HepG2 (cell line): Measurements from ENCODE around the gene TMED3. TPM values are rescaled to one million over a fixed set of nuclear protein-coding genes. Genes with fewer than 3 reads are reported as not detected.

ENCODE experiments used
- ATRX ChIP-seq: sonication (generic); formaldehyde crosslinking; IDR thresholded peaks from 2 replicates; pipeline ENCODE4 v1.4.0; 2020; ENCODE audit warnings: missing genetic modification reagents, borderline replicate concordance
- FOXK1 ChIP-seq: sonication (generic); formaldehyde crosslinking; IDR thresholded peaks from 2 replicates; pipeline ENCODE4 v1.4.0; 2020; ENCODE audit warnings: low read depth, missing genetic modification reagents, borderline replicate concordance
- WIZ ChIP-seq: sonication (generic); formaldehyde crosslinking; IDR thresholded peaks from 2 replicates; pipeline ENCODE4 v1.5.1; 2020; ENCODE audit warnings: mild to moderate bottlenecking, missing genetic modification reagents
- ZBTB44 ChIP-seq: sonication (generic); formaldehyde crosslinking; IDR thresholded peaks from 2 replicates; pipeline ENCODE4 v1.4.0; 2020; ENCODE audit warnings: missing genetic modification reagents
- ZFP41 ChIP-seq: sonication (generic); formaldehyde crosslinking; IDR thresholded peaks from 2 replicates; pipeline ENCODE4 v1.4.0; 2020; ENCODE audit warnings: mild to moderate bottlenecking, missing genetic modification reagents, borderline replicate concordance
- ZNF207 ChIP-seq: fragments of 450-650 bp; IDR thresholded peaks from 2 replicates; pipeline ENCODE4 v1.6.1; 2016; ENCODE audit warnings: antibody characterized with exemption, borderline replicate concordance
- ZNF24 ChIP-seq: fragments of 450-650 bp; IDR thresholded peaks from 2 replicates; pipeline ENCODE4 v1.6.1; 2017; ENCODE audit warnings: antibody characterized with exemption, mild to moderate bottlenecking
- polyA plus RNA-seq, 8 experiments: library from polyadenylated mRNA; depleted of rRNA in 3 of 8; stranded (reverse) in 7 of 8; unstranded in 1 of 8; fragments of >200 nt; fragmentation: Illumina TruSeq in 4 of 8; extraction: Trizol in 4 of 8; gene quantifications; 2 replicates each; pipeline versions ENCODE4 v1.2.1 to v1.2.3, GENCODE V29; 2011 to 2016; ENCODE audit warnings: low read depth in 4 of 8, missing spikeins in 1 of 8, mixed read lengths in 1 of 8; ENCODE audit not compliant: insufficient read depth in 1 of 8
- total RNA-seq, 5 experiments: library from RNA; depleted of rRNA; stranded (reverse); fragments of >200 nt; fragmentation: Illumina TruSeq; extraction: Trizol; gene quantifications; 2 replicates each; pipeline ENCODE4 v1.2.3, GENCODE V29; 2016; ENCODE audit warnings: low read depth in 1 of 5
- TF ChIP-seq, protein P1 (sequence below): IDR thresholded peaks from 2 replicates; pipeline ENCODE4 v1.4.0; 2020; ENCODE audit warnings: mild to moderate bottlenecking, missing genetic modification reagents
- TF ChIP-seq, protein P2 (sequence below): sonication (generic); formaldehyde crosslinking; IDR thresholded peaks from 2 replicates; pipeline ENCODE4 v1.5.1; 2020; ENCODE audit warnings: mild to moderate bottlenecking, missing genetic modification reagents, moderate library complexity
- TF ChIP-seq, protein P3 (sequence below): sonication (generic); formaldehyde crosslinking; IDR thresholded peaks from 2 replicates; pipeline ENCODE4 v1.4.0; 2020; ENCODE audit warnings: low read depth, mild to moderate bottlenecking, missing genetic modification reagents
- TF ChIP-seq, protein P4 (sequence below): sonication (generic); formaldehyde crosslinking; IDR thresholded peaks from 2 replicates; pipeline ENCODE4 v1.8.0; 2022; ENCODE audit warnings: mild to moderate bottlenecking, missing genetic modification reagents, moderate library complexity
- TF ChIP-seq, protein P5 (sequence below): sonication (generic); formaldehyde crosslinking; IDR thresholded peaks from 2 replicates; pipeline ENCODE4 v1.9.0; 2021; ENCODE audit warnings: missing genetic modification reagents, mild to moderate bottlenecking, borderline replicate concordance

TMED3 gene
- total and polyA plus RNA-seq, 2 of the 13 experiments (the other 11 are each of a cell fraction or from before 2014, with no cell fraction given), result 125 to 155 TPM

- TF ChIP-seq, protein P1, sequence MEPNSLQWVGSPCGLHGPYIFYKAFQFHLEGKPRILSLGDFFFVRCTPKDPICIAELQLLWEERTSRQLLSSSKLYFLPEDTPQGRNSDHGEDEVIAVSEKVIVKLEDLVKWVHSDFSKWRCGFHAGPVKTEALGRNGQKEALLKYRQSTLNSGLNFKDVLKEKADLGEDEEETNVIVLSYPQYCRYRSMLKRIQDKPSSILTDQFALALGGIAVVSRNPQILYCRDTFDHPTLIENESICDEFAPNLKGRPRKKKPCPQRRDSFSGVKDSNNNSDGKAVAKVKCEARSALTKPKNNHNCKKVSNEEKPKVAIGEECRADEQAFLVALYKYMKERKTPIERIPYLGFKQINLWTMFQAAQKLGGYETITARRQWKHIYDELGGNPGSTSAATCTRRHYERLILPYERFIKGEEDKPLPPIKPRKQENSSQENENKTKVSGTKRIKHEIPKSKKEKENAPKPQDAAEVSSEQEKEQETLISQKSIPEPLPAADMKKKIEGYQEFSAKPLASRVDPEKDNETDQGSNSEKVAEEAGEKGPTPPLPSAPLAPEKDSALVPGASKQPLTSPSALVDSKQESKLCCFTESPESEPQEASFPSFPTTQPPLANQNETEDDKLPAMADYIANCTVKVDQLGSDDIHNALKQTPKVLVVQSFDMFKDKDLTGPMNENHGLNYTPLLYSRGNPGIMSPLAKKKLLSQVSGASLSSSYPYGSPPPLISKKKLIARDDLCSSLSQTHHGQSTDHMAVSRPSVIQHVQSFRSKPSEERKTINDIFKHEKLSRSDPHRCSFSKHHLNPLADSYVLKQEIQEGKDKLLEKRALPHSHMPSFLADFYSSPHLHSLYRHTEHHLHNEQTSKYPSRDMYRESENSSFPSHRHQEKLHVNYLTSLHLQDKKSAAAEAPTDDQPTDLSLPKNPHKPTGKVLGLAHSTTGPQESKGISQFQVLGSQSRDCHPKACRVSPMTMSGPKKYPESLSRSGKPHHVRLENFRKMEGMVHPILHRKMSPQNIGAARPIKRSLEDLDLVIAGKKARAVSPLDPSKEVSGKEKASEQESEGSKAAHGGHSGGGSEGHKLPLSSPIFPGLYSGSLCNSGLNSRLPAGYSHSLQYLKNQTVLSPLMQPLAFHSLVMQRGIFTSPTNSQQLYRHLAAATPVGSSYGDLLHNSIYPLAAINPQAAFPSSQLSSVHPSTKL, result 0 out of 2 replicates have a peak, but pooled peaks have one; percentile 16
- TF ChIP-seq ZNF207, result no peak
- TF ChIP-seq FOXK1 (CRISPR knock-in tag), result peak; percentile 44; the same call in 1 of the 2 replicates
- TF ChIP-seq, protein P2, sequence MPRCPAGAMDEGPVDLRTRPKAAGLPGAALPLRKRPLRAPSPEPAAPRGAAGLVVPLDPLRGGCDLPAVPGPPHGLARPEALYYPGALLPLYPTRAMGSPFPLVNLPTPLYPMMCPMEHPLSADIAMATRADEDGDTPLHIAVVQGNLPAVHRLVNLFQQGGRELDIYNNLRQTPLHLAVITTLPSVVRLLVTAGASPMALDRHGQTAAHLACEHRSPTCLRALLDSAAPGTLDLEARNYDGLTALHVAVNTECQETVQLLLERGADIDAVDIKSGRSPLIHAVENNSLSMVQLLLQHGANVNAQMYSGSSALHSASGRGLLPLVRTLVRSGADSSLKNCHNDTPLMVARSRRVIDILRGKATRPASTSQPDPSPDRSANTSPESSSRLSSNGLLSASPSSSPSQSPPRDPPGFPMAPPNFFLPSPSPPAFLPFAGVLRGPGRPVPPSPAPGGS (CRISPR knock-in tag), result peak; percentile 39; the same call in 1 of the 2 replicates
- no peak for TF ChIP-seq ZNF24
- TF ChIP-seq, protein P3, sequence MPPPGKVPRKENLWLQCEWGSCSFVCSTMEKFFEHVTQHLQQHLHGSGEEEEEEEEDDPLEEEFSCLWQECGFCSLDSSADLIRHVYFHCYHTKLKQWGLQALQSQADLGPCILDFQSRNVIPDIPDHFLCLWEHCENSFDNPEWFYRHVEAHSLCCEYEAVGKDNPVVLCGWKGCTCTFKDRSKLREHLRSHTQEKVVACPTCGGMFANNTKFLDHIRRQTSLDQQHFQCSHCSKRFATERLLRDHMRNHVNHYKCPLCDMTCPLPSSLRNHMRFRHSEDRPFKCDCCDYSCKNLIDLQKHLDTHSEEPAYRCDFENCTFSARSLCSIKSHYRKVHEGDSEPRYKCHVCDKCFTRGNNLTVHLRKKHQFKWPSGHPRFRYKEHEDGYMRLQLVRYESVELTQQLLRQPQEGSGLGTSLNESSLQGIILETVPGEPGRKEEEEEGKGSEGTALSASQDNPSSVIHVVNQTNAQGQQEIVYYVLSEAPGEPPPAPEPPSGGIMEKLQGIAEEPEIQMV, result no peak
- TF ChIP-seq WIZ, result peak; percentile 87; the same call in 1 of the 2 replicates
- TF ChIP-seq, protein P4, sequence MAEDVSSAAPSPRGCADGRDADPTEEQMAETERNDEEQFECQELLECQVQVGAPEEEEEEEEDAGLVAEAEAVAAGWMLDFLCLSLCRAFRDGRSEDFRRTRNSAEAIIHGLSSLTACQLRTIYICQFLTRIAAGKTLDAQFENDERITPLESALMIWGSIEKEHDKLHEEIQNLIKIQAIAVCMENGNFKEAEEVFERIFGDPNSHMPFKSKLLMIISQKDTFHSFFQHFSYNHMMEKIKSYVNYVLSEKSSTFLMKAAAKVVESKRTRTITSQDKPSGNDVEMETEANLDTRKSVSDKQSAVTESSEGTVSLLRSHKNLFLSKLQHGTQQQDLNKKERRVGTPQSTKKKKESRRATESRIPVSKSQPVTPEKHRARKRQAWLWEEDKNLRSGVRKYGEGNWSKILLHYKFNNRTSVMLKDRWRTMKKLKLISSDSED (CRISPR knock-in tag), result no peak
- peak; percentile 74; the same call in 1 of the 2 replicates for TF ChIP-seq ZBTB44
- TF ChIP-seq, protein P5, sequence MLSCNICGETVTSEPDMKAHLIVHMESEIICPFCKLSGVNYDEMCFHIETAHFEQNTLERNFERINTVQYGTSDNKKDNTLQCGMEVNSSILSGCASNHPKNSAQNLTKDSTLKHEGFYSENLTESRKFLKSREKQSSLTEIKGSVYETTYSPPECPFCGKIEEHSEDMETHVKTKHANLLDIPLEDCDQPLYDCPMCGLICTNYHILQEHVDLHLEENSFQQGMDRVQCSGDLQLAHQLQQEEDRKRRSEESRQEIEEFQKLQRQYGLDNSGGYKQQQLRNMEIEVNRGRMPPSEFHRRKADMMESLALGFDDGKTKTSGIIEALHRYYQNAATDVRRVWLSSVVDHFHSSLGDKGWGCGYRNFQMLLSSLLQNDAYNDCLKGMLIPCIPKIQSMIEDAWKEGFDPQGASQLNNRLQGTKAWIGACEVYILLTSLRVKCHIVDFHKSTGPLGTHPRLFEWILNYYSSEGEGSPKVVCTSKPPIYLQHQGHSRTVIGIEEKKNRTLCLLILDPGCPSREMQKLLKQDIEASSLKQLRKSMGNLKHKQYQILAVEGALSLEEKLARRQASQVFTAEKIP (CRISPR knock-in tag), result no peak
- TF ChIP-seq ZFP41 (CRISPR knock-in tag), result no peak
- no peak for TF ChIP-seq ATRX (CRISPR knock-in tag)
Observed at GRCh38 chr15:79283252-79284048, 27.5 kb upstream of the TMED3 start (continued).
